ENCODE results near the gene OCEL1. TPM values are rescaled to one million over a fixed set of nuclear protein-coding genes. Genes with fewer than 3 reads are reported as not detected.

The OCEL1 gene
- total and polyA plus RNA-seq, 2 of the 13 experiments (the other 11 are each of a cell fraction or from before 2014, with no cell fraction given), result 10.6 to 17.2 TPM

DNA sequence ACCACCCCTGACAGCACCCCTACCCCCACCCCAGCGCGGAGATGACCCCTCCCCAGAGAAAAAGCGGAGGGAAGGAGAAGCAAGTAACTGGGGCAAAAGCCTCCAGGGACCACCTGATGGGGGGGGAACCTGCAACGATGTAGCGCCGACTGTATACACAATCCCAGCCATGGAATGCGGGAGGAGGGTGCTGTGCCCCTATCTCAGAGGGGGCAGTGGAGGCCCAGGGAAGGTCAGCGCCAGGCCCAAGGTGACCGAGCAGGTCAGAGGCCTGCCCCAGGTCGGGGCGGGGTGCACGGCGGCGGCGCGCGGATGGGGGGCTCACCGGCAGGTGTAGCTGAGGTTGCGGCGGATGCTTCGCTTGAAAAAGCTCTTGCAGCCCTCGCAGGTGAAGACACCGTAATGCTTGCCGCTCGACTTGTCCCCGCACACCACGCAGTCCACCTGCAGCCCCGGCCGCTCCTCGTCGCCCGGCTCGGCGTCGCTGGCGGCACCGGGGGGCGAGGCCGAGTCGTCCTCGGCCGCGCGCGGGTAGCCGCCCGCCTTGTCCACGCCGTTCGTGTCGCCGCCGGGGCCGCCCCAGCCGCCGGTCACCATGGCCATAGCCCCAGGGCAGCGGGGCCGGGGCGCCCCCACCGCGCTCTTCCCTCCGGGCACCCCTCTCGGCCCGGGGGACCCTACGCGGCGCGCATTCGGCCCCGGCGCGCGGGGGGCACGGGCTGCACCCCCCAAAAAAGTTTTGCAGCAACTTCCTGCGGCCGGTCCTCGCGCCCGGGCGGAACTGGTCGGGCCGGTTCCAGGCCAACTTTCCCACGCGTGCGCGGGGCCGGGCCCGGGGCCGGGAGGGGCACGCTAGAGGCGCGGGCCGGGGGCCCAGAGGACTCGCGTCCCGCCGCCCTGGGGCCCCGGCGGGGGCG, 18.9 kb downstream of the OCEL1 start:
- H3K79me2 ChIP-seq (ENCODE audit: insufficient read depth, low read length), result peaks cover 44% of the 10 kb centered on the region
- no peak for TF ChIP-seq ZNF781 (CRISPR knock-in tag; IDR thresholded peaks at IDR 0.05; ENCODE audit: borderline replicate concordance, not compliant biosample characterization)
- 0 out of 2 replicates have a peak, but pooled peaks have one; percentile 34 for TF ChIP-seq TMF1 (CRISPR knock-in tag; IDR thresholded peaks at IDR 0.05; ENCODE audit: low read depth)
- no peak for TF ChIP-seq PHF5A (CRISPR knock-in tag; IDR thresholded peaks at IDR 0.05; ENCODE audit: low read depth, unreplicated experiment)
- no peak for TF ChIP-seq RFXANK (CRISPR knock-in tag; IDR thresholded peaks at IDR 0.05)
- TF ChIP-seq, protein P1, sequence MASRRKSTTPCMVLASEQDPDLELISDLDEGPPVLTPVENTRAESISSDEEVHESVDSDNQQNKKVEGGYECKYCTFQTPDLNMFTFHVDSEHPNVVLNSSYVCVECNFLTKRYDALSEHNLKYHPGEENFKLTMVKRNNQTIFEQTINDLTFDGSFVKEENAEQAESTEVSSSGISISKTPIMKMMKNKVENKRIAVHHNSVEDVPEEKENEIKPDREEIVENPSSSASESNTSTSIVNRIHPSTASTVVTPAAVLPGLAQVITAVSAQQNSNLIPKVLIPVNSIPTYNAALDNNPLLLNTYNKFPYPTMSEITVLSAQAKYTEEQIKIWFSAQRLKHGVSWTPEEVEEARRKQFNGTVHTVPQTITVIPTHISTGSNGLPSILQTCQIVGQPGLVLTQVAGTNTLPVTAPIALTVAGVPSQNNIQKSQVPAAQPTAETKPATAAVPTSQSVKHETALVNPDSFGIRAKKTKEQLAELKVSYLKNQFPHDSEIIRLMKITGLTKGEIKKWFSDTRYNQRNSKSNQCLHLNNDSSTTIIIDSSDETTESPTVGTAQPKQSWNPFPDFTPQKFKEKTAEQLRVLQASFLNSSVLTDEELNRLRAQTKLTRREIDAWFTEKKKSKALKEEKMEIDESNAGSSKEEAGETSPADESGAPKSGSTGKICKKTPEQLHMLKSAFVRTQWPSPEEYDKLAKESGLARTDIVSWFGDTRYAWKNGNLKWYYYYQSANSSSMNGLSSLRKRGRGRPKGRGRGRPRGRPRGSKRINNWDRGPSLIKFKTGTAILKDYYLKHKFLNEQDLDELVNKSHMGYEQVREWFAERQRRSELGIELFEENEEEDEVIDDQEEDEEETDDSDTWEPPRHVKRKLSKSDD (CRISPR knock-in tag; IDR thresholded peaks at IDR 0.05; ENCODE audit: low read depth), result no peak
- peak; percentile 27; the same call in 1 of the 2 replicates for TF ChIP-seq PAWR (CRISPR knock-in tag; IDR thresholded peaks at IDR 0.05; ENCODE audit: borderline replicate concordance)
- no peak for TF ChIP-seq FLYWCH1 (CRISPR knock-in tag; IDR thresholded peaks at IDR 0.05)
- 0 out of 2 replicates have a peak, but pooled peaks have one; percentile 14 for TF ChIP-seq KDM1A (CRISPR knock-in tag; IDR thresholded peaks at IDR 0.05)
- TF ChIP-seq ZNF616 (CRISPR knock-in tag; IDR thresholded peaks at IDR 0.05; ENCODE audit: low read depth), result 0 out of 2 replicates have a peak, but pooled peaks have one; percentile 6
- TF ChIP-seq, protein P2, sequence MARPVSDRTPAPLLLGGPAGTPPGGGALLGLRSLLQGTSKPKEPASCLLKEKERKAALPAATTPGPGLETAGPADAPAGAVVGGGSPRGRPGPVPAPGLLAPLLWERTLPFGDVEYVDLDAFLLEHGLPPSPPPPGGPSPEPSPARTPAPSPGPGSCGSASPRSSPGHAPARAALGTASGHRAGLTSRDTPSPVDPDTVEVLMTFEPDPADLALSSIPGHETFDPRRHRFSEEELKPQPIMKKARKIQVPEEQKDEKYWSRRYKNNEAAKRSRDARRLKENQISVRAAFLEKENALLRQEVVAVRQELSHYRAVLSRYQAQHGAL (CRISPR knock-in tag; IDR thresholded peaks at IDR 0.05; ENCODE audit: not compliant biosample characterization), result no peak
- TF ChIP-seq ZBTB7A (CRISPR knock-in tag; IDR thresholded peaks at IDR 0.05), result peak; percentile 58; the same call in 1 of the 2 replicates
- 0 out of 2 replicates have a peak, but pooled peaks have one; percentile 24 for TF ChIP-seq ZNF782 (CRISPR knock-in tag; IDR thresholded peaks at IDR 0.05; ENCODE audit: borderline replicate concordance)
- TF ChIP-seq AHR (CRISPR knock-in tag; IDR thresholded peaks at IDR 0.05), result no peak
- TF ChIP-seq, protein P3, sequence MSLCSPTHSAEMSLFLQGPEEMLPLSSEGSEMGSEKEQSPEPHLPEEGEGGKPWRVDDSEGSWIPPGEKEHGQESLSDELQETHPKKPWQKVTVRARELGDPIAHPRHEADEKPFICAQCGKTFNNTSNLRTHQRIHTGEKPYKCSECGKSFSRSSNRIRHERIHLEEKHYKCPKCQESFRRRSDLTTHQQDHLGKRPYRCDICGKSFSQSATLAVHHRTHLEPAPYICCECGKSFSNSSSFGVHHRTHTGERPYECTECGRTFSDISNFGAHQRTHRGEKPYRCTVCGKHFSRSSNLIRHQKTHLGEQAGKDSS (CRISPR knock-in tag; IDR thresholded peaks at IDR 0.05; ENCODE audit: borderline replicate concordance, low read depth), result 0 out of 2 replicates have a peak, but pooled peaks have one; percentile 3
- 0 out of 2 replicates have a peak, but pooled peaks have one; percentile 28 for TF ChIP-seq PHF8 (CRISPR knock-in tag; IDR thresholded peaks at IDR 0.05)
- peak; percentile 34; the same call in 1 of the 2 replicates for TF ChIP-seq ZNF816 (CRISPR knock-in tag; IDR thresholded peaks at IDR 0.05; ENCODE audit: borderline replicate concordance)

More for the DNA sequence above, 18.9 kb downstream of the OCEL1 start:
- in situ Hi-C loops (cut with HindIII; ENCODE audit: extremely low pct_ligation_motif_present, low pct_unique_long_range_greater_than_20kb) (no loop called here), intact Hi-C loops (cut with micrococcal nuclease; ENCODE audit: unreplicated experiment) (no loop called here)
- peaks cover 73% of the 10 kb centered on the region for H3K4me1 ChIP-seq (ENCODE audit: insufficient read depth, low read length)
- peak overlapping the region; percentile 90 for H3K9ac ChIP-seq (ENCODE audit: insufficient read depth, low read depth, low read length)
- H3K27ac ChIP-seq (ENCODE audit: extremely low read length, insufficient read depth, low read length), result peak overlapping the region; percentile 95
- peaks cover 23% of the 10 kb centered on the region; the same call in 1 of the 2 replicates for H4K20me1 ChIP-seq (ENCODE audit: insufficient read depth, low read length)
- H3K4me2 ChIP-seq (ENCODE audit: low read depth, low read length), result peak overlapping the region; percentile 99
- no peak for ATAC-seq
- BruUV-seq (replicated peaks), result no TSS peak
- H3K36me3 ChIP-seq (replicated peaks in 1 of 2; ENCODE audit: control insufficient read depth in 1 of 2, insufficient read depth in 2 of 2, low read length in 2 of 2), result no peaks in the 10 kb centered on the region
- ChIA-PET POLR2A (interaction anchor here (0.8 to 9.0 kb wide), 13 partner anchors 10 to 160 kb away, joined by 3 to 178 read pairs (median 5); partner anchors contain the start of genes BABAM1, BST2, MRPL34 and OCEL1), CTCF (ENCODE audit: low intra/inter-chr PET ratio, low total read pairs) (no interaction called here)
- no peaks in the 10 kb centered on the region for H3K9me3 ChIP-seq (ENCODE audit: low read length)
- H3K27me3 ChIP-seq (ENCODE audit: control insufficient read depth in 1 of 2, insufficient read depth in 2 of 2, low read length in 2 of 2), result no peaks in the 10 kb centered on the region
- no peak overlapping the region for H2AFZ ChIP-seq (ENCODE audit: low read length)
- 0% methylated on average over 1 of the region's 100 CpGs for WGBS (ENCODE audit: low lambda C conversion rate)
- peak overlapping the region; percentile 87 to 92 (median 89) for H3K4me3 ChIP-seq (replicated peaks in 1 of 3; ENCODE audit: insufficient read depth in 1 of 3, low read depth in 2 of 3, low read length in 3 of 3)
- no peak for FAIRE-seq
- DNase-seq (ENCODE audit: low spot score), result no peak

Measured in HepG2 (cell line).